Parathyroid adenoma (tissue), 2 donors: ENCODE data around the gene PILRA.
"Not testable (repeated sequence)": the region's sequence is repeated elsewhere in the genome, so short reads cannot be mapped to it uniquely, and the experiment has no call there.

Experiments used
- H2AFZ ChIP-seq: fragments of 300-600 bp; sonication (generic); one replicate; pipeline ENCODE4 v1.7.0; 2017; ENCODE audit warnings: antibody characterized with exemption, mild to moderate bottlenecking
- H3K27ac ChIP-seq: fragments of 300-600 bp; sonication (generic); one replicate; pipeline ENCODE4 v1.7.0; 2017
- H3K27me3 ChIP-seq: fragments of 300-600 bp; sonication (generic); one replicate; pipeline ENCODE4 v1.7.0; 2017; ENCODE audit warnings: low read length; ENCODE audit not compliant: control insufficient read depth, insufficient read depth
- H3K36me3 ChIP-seq: fragments of 300-600 bp; sonication (generic); one replicate; pipeline ENCODE4 v1.7.0; 2017; ENCODE audit warnings: low read length; ENCODE audit not compliant: control insufficient read depth, insufficient read depth
- H3K4me1 ChIP-seq: fragments of 300-600 bp; sonication (generic); one replicate; pipeline ENCODE4 v1.7.0; 2017; ENCODE audit warnings: control low read depth
- H3K4me2 ChIP-seq: fragments of 300-600 bp; sonication (generic); one replicate; pipeline ENCODE4 v1.7.0; 2017; ENCODE audit warnings: low read length
- H3K4me3 ChIP-seq: fragments of 300-600 bp; sonication (generic); one replicate; pipeline ENCODE4 v1.7.0; 2017; ENCODE audit warnings: low read depth, low read length
- H3K79me2 ChIP-seq: fragments of 300-600 bp; sonication (generic); one replicate; pipeline ENCODE4 v1.7.0; 2017; ENCODE audit warnings: control low read depth
- H3K9ac ChIP-seq: fragments of 300-600 bp; sonication (generic); one replicate; pipeline ENCODE4 v1.7.0; 2017; ENCODE audit warnings: mild to moderate bottlenecking
- H3K9me3 ChIP-seq: fragments of 300-600 bp; sonication (generic); one replicate; pipeline ENCODE4 v1.7.0; 2017; ENCODE audit warnings: low read length; ENCODE audit not compliant: control insufficient read depth
- TF ChIP-seq, protein P1 (sequence below): fragments of 300-600 bp; sonication (generic); IDR thresholded peaks from one replicate; pipeline ENCODE4 v1.7.0; 2017; ENCODE audit warnings: antibody characterized with exemption, mild to moderate bottlenecking
- donor health status: primary hyperparathyroidism.

The PILRA gene

DNA sequence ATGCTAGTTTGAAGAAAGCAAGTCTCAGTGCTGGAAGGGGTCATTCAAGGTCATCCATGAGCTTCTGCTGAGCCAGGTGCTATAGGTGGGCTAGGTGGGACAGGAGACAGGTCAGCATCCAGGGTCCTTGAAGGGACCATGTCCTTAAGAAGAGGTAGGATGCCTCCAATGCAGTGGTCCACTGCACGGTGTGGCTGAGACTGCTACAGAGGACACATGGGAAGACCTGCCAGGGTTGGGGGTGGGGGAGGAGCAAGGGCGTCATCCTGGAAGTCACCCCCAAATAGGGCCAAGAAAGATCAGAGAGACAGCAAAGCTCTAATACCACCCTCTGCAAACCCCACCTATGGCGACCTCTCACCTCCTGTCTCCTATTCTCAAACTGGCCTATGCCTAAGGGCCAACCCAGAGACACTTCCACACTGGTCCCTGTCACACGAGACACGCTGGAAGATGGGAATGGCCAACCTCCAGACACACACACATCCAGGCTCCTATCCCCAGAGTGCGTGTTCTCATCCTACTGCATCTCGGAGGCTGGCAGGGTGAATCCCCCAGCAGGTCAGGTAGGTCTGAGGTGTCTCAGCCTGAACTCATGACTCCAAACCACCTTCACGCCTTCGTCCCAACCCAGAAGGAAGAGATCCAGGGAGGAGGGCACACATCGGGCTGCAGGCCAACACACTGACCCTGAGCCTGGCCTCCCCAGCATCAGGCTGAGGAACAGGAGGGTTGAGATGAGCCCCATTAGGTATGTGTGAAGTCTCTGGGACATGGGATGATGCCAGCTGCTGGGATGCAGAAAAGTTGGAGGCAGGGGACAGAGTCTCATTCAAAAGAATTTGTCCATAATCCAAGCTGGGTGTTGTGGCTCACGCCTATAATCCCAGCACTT, 68.6 kb downstream of the PILRA start:
- Histone ChIP-seq H3K79me2 (no peaks in the 10 kb centered on the region), H3K27me3 (no peaks in the 10 kb centered on the region), H3K4me1 (peaks cover 3% of the 10 kb centered on the region), H3K9ac (no peak overlapping the region), H2AFZ (no peak overlapping the region), H3K27ac (peak overlapping the region; percentile 15), H3K4me3 (no peak overlapping the region), H3K9me3 (no peaks in the 10 kb centered on the region), H3K36me3 (no peaks in the 10 kb centered on the region), H3K4me2 (no peak overlapping the region)
- TF ChIP-seq, protein P1, sequence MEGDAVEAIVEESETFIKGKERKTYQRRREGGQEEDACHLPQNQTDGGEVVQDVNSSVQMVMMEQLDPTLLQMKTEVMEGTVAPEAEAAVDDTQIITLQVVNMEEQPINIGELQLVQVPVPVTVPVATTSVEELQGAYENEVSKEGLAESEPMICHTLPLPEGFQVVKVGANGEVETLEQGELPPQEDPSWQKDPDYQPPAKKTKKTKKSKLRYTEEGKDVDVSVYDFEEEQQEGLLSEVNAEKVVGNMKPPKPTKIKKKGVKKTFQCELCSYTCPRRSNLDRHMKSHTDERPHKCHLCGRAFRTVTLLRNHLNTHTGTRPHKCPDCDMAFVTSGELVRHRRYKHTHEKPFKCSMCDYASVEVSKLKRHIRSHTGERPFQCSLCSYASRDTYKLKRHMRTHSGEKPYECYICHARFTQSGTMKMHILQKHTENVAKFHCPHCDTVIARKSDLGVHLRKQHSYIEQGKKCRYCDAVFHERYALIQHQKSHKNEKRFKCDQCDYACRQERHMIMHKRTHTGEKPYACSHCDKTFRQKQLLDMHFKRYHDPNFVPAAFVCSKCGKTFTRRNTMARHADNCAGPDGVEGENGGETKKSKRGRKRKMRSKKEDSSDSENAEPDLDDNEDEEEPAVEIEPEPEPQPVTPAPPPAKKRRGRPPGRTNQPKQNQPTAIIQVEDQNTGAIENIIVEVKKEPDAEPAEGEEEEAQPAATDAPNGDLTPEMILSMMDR, result no peak

DNA sequence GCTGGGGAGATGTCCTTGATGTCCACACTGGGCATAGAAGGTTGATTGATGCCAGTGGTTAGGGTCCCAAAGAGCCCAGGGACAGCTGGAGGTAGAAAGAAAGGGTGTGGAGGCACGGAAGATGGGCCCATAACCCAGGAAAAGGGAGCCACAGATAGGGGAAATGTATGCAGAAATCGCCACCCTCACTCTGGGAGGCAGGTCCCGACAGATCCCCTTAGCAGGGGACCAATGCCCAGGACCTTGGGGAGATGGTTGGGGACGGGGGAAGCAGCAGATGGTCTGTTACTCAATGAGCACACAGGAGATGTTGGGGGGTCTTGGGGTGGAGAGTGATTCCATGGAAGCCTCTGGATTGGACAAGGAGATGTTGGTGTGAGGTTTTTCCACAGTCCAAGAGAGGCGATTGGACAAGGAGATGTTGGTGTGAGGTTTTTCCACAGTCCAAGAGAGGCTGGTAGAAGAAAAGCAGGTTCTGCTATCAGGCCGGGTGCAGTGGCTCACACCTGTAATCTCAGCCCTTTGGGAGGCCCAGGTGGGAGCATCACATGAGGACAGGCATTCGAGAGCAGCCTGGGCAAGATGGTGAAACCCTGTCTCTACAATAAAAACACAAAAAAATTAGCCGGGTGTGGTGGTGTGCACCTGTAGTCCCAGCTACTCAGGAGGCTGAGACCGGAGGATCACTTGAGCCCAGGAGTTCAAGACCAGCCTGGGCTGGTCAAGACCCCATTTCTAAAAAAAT, 70.0 kb downstream of the PILRA start:
- H3K4me1 ChIP-seq, result peaks cover 3% of the 10 kb centered on the region
- TF ChIP-seq, protein P1, result no peak
- no peak overlapping the region for H3K4me3 ChIP-seq
- H3K27me3 ChIP-seq, result no peaks in the 10 kb centered on the region
- H3K27ac ChIP-seq, result peak overlapping the region; percentile 60
- H3K9ac ChIP-seq, result no peak overlapping the region
- no peaks in the 10 kb centered on the region for H3K79me2 ChIP-seq
- no peaks in the 10 kb centered on the region for H3K9me3 ChIP-seq
- no peak overlapping the region for H2AFZ ChIP-seq
- H3K36me3 ChIP-seq, result no peaks in the 10 kb centered on the region
- H3K4me2 ChIP-seq, result no peak overlapping the region

DNA sequence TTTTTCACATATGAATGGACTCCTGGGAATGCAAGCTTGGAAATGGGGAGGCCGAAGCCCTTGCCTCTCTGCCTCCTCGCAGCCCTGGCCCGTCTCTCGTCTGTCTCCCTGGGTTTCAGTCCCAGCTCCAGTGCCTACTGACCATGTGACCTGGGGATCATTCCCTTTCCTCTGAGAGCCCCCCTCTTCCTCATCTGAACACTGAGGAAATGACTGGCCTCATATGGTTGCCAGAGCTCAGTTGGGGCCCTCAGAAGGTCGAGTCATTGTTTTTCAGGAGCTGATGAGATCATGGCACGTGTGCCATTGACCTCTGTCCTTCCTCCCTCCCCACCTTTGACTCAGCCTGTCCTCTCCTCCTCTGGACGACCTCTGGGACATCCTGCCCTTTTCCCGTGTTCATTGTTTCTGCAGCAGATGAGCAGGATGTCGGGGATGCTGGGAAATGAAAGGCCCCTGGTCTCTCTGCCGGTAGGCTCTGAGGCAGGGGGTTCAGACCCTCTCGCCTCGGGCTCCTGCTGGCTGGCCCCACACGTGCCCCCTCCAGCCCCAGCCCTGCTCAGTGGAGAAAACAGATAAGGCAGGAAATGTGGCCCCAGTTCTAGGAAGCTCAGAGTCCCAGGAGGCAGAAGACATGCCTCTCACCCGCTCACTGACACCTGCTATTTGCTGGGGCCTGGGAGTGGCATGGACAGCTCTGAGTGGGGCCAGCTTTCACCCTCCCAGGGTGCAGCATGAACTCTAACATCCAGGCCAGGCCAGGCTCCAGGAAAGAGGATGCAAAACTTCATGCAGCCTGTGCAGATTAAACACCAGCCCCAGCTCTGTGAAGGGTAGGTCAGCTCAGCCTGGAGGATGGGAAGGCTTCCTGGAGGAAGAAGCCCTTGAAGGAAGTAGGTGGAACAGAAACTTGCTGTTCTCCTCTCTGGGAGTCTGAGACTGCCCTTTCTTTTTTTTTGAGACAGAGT, 71.3 kb downstream of the PILRA start:
- H3K27me3 ChIP-seq, result no peaks in the 10 kb centered on the region
- no peaks in the 10 kb centered on the region for H3K79me2 ChIP-seq
- H3K27ac ChIP-seq, result peak overlapping the region; percentile 60
- no peak overlapping the region for H3K9ac ChIP-seq
- peaks cover 3% of the 10 kb centered on the region for H3K4me1 ChIP-seq
- H3K36me3 ChIP-seq, result no peaks in the 10 kb centered on the region
- H3K4me3 ChIP-seq, result no peak overlapping the region
- no peaks in the 10 kb centered on the region for H3K9me3 ChIP-seq
- H3K4me2 ChIP-seq, result no peak overlapping the region
- H2AFZ ChIP-seq, result peak overlapping the region; percentile 17
- TF ChIP-seq, protein P1, result no peak

DNA sequence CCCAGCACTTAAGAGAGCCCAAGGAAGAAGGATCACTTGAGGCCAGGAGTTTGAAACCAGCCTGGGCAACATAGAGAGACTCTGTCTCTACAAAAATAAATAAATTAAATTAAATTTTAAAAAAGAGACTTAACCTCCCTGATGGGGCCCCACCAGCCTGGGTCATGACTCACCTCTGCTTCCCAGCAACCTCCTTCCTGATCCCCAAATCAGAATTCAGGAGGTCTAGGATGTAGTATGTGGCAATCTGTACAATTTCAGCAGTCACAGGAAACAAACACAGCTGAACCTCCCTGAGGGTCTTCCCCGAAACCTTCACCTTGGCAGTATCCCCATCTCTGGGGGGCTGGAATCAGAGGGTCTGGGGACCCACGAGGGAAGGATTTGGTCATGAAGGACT, 72.8 kb downstream of the PILRA start:
- TF ChIP-seq, protein P1, result no peak
- no peak overlapping the region for H3K9ac ChIP-seq
- no peaks in the 10 kb centered on the region for H3K79me2 ChIP-seq
- no peak overlapping the region for H2AFZ ChIP-seq
- no peak overlapping the region for H3K4me3 ChIP-seq
- no peak overlapping the region for H3K4me2 ChIP-seq
- no peaks in the 10 kb centered on the region for H3K27me3 ChIP-seq
- no peaks in the 10 kb centered on the region for H3K36me3 ChIP-seq
- H3K4me1 ChIP-seq, result peaks cover 7% of the 10 kb centered on the region
- peak overlapping the region; percentile 33 for H3K27ac ChIP-seq
- H3K9me3 ChIP-seq, result no peaks in the 10 kb centered on the region

DNA sequence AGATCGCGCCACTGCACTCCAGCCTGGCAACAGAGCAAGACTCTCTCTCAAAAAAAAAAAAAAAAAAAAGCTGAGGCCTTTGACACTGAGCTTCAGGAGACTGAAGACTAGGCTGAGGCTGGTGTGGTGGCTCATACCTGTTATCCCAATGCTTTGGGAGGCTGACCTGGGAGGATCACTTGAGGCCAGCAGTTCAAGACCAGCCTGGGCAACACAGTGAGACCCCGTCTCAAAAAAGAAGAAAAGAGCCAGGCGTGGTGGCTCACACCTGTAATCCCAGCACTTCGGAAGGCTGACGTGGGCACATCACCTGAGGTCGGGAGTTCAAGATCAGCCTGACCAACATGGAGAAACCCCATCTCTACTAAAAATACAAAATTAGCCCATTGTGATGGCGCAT, 74.1 kb downstream of the PILRA start:
- H3K27ac ChIP-seq, H3K9ac ChIP-seq, H3K4me1 ChIP-seq, H3K27me3 ChIP-seq, H3K36me3 ChIP-seq, H3K4me2 ChIP-seq, H3K79me2 ChIP-seq, H3K9me3 ChIP-seq, H3K4me3 ChIP-seq, H2AFZ ChIP-seq: not testable (repeated sequence)
